NCI-H1436 treated with DMSO at 0.1 percent for 48 hours (cell line): ENCODE data around the gene TM4SF4.

Source experiments
- DNase-seq: peaks from one replicate; lab custom pipeline; 2025; lab: John Stamatoyannopoulos, UW

Gene TM4SF4

GRCh38 chr3:149512073-149512782 lies 37.7 kb downstream of the TM4SF4 start:
- DNase-seq, result no peak

DNA sequence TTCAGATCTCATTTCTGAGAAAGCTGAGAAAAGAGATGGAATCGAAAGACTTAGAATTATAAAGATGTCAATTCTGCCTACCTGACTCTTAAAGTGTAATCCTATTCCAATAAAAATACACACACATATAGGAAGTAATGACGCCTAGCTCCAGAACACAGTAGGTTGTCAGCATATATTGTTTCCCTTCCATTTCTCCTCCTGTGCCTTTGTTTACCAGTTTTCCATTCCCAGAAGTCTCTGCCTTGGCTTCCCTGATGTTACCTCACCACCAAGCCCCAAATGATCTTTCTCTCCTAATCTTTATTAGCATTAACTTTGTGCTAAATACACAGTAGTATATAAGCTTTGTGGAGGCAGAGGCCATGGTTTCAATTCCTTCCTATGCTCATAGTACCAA lies 40.0 kb downstream of the TM4SF4 start:
- no peak for DNase-seq

- no peak for DNase-seq
Measured at GRCh38 chr3:149515249-149515648, 40.8 kb downstream of the TM4SF4 start.

DNA sequence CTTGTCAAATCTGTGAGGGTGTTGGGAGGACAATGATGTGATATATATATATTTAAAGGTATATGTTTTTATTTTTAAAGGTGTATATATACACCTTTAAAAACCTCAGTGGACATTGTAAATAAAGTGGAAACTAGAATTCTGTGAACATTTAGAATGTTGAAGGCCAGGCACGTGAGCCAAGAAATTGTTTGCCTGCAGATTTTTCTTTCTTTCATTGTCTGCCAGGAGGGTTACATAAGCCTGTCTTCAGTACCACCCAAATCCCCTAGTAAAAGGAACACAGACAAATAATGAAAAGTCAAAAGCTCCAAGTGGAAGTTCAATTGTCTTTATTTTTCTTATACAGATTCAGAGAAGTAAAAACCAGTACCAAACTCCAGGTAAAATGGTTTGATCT lies 42.4 kb downstream of the TM4SF4 start:
- no peak for DNase-seq

GRCh38 chr3:149519912-149520311 lies 45.4 kb downstream of the TM4SF4 start:
- DNase-seq, result no peak

DNA sequence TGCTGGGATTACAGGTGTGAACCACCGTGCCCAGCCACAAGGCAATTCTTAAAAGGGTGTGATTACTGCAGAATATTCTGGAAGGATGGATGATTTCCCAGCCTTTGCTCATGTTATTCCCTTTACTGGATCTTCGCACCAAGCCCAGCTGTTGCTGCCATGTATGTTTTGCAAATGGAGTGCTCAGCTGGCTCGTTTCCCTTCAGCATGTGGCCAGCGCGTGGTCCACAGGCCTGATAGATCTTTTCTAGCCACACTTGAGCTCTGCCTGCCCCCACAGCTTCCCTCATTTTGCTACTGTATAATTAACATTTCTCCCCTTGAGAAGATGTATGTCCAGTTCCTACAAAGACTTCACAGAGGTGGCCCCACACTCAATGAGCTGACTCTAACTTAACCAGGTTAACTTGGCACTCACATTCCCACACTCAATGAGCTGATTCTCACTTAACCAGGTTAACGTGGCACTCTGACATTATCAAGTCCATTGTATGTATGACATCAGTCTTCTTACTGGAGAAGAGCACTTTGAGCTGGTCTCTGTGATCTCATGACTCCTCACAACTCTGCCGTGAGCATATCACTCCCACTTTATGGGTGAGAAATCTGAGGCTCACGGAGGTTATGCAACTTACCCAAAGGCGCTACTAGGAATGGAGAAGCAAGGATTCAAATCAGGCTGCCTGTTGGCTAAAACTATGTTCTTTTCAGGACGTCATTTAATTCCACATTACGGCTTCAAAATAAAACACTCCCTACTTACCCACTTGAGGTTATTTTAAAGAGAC lies 49.2 kb downstream of the TM4SF4 start:
- no peak for DNase-seq

DNA sequence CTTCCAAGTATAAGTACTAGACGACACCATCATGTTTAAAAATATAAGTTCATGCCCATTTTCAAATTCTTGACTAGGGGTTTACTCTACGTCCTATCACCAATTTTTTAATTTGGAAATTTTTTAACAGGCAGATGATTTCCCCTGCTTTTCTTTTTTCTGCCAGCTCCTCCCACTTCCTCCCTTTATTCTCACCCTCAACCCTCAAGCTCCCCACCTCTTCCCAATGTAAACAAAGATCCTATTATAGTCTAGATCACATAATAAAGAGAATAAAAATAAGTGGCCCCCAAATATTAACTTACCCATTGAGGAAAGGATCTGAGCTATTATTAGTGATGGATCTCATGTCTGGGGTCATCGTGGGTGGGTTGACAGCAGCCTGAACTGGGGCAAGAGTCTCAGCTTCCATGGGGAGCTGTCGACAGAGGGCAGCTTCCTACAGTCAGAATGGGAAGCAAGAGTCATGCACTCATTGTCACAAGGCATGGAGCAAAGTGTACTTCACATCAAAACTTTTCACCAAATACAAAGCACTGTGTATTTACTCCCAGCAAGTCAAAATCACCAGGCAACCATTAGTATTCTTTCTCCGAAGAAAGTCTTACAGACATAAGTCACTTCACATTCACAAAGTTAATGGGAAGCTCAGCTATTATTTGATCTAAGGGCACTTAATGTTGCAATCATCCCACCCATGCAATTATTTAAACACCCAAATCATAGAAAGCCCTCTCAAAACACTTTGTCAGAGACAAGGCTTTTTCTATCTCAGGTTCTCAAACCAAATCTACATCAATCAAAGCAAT lies 53.2 kb downstream of the TM4SF4 start:
- DNase-seq, result no peak

GRCh38 chr3:149528340-149528650 lies 53.8 kb downstream of the TM4SF4 start:
- no peak for DNase-seq

DNA sequence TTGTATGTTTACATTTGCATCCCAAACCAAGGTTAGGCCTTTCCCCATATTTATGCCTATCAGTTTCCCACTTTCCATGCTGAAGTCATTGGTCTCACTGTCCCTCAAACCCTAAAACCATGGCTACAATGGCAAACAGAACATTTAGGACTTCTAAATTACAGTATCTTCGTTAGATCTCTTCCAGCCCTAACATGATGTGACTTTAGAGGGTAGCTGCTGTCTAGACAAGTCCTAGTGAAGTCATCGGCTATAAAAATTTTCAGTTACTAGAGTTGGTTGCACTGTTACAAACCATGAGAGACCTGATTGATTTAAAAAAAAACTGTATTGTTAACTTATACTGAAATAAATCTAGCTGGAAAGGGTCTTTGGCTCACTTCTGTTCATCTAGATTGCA lies 54.6 kb downstream of the TM4SF4 start:
- DNase-seq, result no peak

GRCh38 chr3:149532489-149533180 lies 58.1 kb downstream of the TM4SF4 start:
- DNase-seq, result no peak

DNA sequence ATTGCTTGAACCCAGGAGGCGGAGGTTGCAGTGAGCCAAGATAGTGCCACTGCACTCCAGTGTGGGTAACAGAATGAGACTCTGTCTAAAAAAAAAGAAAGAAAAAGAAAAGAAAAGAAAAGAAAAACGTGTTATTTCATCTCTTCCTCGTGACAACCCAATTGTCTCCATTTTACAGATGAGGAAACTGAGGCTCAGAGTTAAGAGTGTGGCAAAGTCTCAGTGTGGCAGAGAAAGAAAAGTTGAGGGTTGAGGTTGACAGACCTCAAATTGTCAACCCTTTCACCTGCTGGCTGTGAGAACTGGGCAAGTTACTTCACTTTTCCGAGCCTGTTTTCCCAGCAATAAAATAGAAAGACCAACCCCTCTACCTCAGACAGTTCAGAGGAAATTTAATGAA lies 59.6 kb downstream of the TM4SF4 start:
- DNase-seq, result no peak

GRCh38 chr3:149534671-149535332 lies 60.3 kb downstream of the TM4SF4 start:
- DNase-seq, result peak; percentile 62

GRCh38 chr3:149535333-149535685 lies 60.8 kb downstream of the TM4SF4 start:
- DNase-seq, result no peak

- no peak for DNase-seq
Measured at GRCh38 chr3:149536429-149536828, 61.9 kb downstream of the TM4SF4 start.

GRCh38 chr3:149538371-149538770 lies 63.9 kb downstream of the TM4SF4 start:
- DNase-seq, result no peak

DNA sequence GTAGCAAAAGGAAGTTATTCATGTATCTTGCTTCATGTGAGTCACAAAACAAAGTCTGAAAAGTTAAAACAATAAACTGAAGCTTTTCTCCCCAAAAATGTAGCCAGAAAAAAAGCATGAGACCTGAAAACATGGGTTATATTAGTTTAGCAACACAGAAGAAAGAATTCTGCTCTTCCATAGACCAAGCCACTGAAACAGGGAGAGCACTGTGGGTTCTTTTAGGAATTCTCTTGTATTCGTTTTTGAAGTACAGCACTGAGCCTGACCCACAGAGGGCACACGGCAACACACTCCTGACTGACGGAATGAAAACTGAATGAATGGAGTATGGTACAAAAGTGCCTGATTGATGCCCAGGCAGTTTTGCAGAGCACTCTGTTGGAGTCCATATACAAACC lies 66.6 kb downstream of the TM4SF4 start:
- no peak for DNase-seq

DNA sequence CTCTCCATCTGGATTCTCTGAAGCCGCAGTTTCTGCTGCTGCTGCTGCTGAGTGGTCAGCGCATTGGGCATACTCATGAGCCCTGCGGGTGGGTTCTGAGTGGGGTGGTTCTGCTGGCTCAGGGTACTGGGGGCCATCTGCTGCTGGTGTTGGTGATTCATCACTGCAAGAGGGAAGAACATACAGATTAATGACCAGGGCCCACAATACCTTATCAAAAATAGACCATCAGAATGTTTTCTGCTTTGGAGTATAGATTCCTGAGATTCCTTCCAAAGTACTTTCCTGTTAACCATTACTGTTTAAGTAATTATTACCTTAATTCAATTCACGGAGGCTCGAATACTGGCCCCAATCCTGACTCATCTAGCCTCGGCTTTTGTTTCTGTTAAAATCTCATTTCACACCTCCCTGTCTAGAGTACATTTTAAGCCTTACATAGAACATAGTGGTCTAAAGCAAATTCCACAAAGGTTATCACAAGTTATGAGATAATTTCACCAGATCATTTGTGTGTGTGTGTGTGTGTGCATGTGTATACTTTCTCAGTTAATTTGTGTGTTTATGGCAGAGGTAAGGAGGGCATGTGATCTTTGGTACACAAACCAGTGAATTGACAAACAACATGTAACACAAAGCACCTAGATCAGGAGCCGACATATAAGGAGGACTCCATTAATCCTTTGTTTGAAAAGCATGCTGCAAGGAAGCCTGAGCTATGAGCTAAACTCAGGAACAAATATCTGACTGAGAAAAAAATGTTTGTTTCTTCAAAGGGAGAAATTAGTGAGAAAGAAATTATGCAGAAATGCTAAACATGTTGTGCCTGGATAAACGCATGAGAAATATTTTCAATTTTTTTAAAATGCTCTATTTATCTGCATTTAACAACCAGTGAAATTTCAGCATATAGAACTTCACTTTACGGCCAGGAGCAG lies 68.1 kb downstream of the TM4SF4 start:
- DNase-seq, result no peak

GRCh38 chr3:149545049-149545448 lies 70.6 kb downstream of the TM4SF4 start:
- DNase-seq, result no peak

DNA sequence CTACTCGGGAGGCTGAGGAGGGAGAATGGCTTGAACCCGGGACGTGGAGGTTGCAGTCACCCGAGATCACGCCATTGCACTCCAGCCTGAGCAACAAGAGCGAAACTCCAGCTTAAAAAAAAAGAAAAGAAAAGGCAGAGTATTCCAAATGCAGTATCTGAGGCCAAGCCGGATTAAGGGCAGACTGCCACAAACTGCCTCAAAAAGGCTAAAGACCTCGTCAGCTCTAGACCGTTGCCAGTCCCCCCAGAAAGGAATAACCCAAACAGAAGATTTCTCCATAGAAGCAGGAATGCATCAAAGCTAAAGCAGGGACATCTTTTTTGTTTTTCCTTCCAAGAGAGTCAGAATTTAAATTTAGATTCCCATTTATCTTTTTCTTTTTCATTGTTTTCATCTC lies 72.9 kb downstream of the TM4SF4 start:
- DNase-seq, result no peak

GRCh38 chr3:149547954-149548668 lies 73.6 kb downstream of the TM4SF4 start:
- no peak for DNase-seq
